ENCODE measurements around the gene AMIGO1. TPM values are rescaled to one million over a fixed set of nuclear protein-coding genes. Genes with fewer than 3 reads are reported as not detected.

AMIGO1 gene
- total and polyA plus RNA-seq, 10 of the 15 experiments (the other 5 are each of a cell fraction or from before 2014, with no cell fraction given), result 0.02 to 0.28 (median 0.08) TPM; not detected in 1

GRCh38 chr1:109493805-109494539, 15.6 kb downstream of the AMIGO1 start, which contains the start of gene CYB561D1 (continued):
- TF ChIP-seq ETV6 (conservative IDR thresholded peaks at IDR 0.05 in 1 of 2, IDR thresholded peaks at IDR 0.05 in 1 of 2; ENCODE audit: borderline replicate concordance in 1 of 2, low read depth in 1 of 2), result no peak
- TF ChIP-seq CBFB (IDR thresholded peaks at IDR 0.05; ENCODE audit: low read depth), result no peak
- no peak for TF ChIP-seq ZNF274 (IDR thresholded peaks at IDR 0.05; ENCODE audit: insufficient read depth, insufficient read length)
- peak; percentile 91 for TF ChIP-seq MXI1 (IDR thresholded peaks at IDR 0.05; ENCODE audit: low read depth, low read length)
- TF ChIP-seq ZBTB11 (CRISPR knock-in tag; IDR thresholded peaks at IDR 0.05), result no peak
- peak; percentile 96 for TF ChIP-seq POLR2A (IDR thresholded peaks at IDR 0.05; ENCODE audit: low read depth, low read length)
- TF ChIP-seq USF2 (IDR thresholded peaks at IDR 0.05; ENCODE audit: borderline replicate concordance, low read depth, low read length), result no peak
- TF ChIP-seq TCF12 (IDR thresholded peaks at IDR 0.05; ENCODE audit: low read depth, low read length), result peak; percentile 72
- no peak for TF ChIP-seq ZBTB4 (CRISPR knock-in tag; IDR thresholded peaks at IDR 0.05)
- peak; percentile 66; the same call in 1 of the 2 replicates for TF ChIP-seq TAF1 (IDR thresholded peaks at IDR 0.05; ENCODE audit: borderline replicate concordance, low read depth, low read length)
- peak; percentile 98 for TF ChIP-seq CHD2 (IDR thresholded peaks at IDR 0.05; ENCODE audit: borderline replicate concordance, low read depth, low read length)
- TF ChIP-seq NFYA (IDR thresholded peaks at IDR 0.05; ENCODE audit: borderline replicate concordance, low read depth, low read length), result no peak
